Nephron (organoid): ENCODE measurements around the gene ITGA11.

Source experiments
- H3K27ac Mint-ChIP-seq, 3 experiments: 2 replicates each; pipeline ENCODE4 v1.8.0; 2020; ENCODE audit warnings: mixed read lengths in 3 of 3, mild to moderate bottlenecking in 2 of 3, moderate library complexity in 1 of 3
- H3K27me3 Mint-ChIP-seq: 2 replicates; pipeline ENCODE4 v1.8.0; 2021; ENCODE audit warnings: low read depth, mild to moderate bottlenecking, moderate library complexity, mixed read lengths
- H3K36me3 Mint-ChIP-seq: 2 replicates; pipeline ENCODE4 v1.8.0; 2020; ENCODE audit warnings: low read depth, mixed read lengths
- H3K4me1 Mint-ChIP-seq: 2 replicates; pipeline ENCODE4 v1.8.0; 2020; ENCODE audit warnings: mixed read lengths
- H3K4me3 Mint-ChIP-seq, 3 experiments: 2 replicates each; pipeline ENCODE4 v1.8.0; 2020; ENCODE audit warnings: mild to moderate bottlenecking in 3 of 3, mixed read lengths in 3 of 3, moderate library complexity in 2 of 3
- H3K9me3 Mint-ChIP-seq: 2 replicates; pipeline ENCODE4 v1.8.0; 2020; ENCODE audit warnings: mixed read lengths
- CTCF ChIP-seq, 3 experiments: fragments of 200-600 bp; sonication (generic); IDR thresholded peaks; one replicate each; pipeline ENCODE4 v1.5.0; 2021; ENCODE audit warnings: antibody characterized with exemption in 3 of 3; ENCODE audit not compliant: unreplicated experiment in 3 of 3

Gene ITGA11

GRCh38 chr15:68315035-68315434 lies 116.9 kb downstream of the ITGA11 start:
- H3K27me3 Mint-ChIP-seq = peaks cover 9% of the 10 kb centered on the region
- H3K4me1 Mint-ChIP-seq = peaks cover 56% of the 10 kb centered on the region
- H3K27ac Mint-ChIP-seq = peak overlapping the region; percentile 19 to 43 (median 29)
- H3K4me3 Mint-ChIP-seq = no peak overlapping the region
- no peaks in the 10 kb centered on the region for H3K36me3 Mint-ChIP-seq
- H3K9me3 Mint-ChIP-seq = no peaks in the 10 kb centered on the region
- no peak for TF ChIP-seq CTCF (IDR thresholded peaks at IDR 0.05; ENCODE audit: unreplicated experiment in 3 of 3)

- no peak overlapping the region for H3K4me3 Mint-ChIP-seq
- H3K36me3 Mint-ChIP-seq = no peaks in the 10 kb centered on the region
- peak overlapping the region in 2 of 3 experiments; percentile 29 to 43 for H3K27ac Mint-ChIP-seq
- no peaks in the 10 kb centered on the region for H3K9me3 Mint-ChIP-seq
- TF ChIP-seq CTCF (IDR thresholded peaks at IDR 0.05; ENCODE audit: unreplicated experiment in 3 of 3) = no peak
- peaks cover 9% of the 10 kb centered on the region for H3K27me3 Mint-ChIP-seq
- peaks cover 57% of the 10 kb centered on the region for H3K4me1 Mint-ChIP-seq
Measured at GRCh38 chr15:68314563-68314962, 117.4 kb downstream of the ITGA11 start.

- Mint-ChIP-seq H3K4me1 (peaks cover 57% of the 10 kb centered on the region), H3K27me3 (peaks cover 9% of the 10 kb centered on the region), H3K4me3 (no peak overlapping the region), H3K9me3 (no peaks in the 10 kb centered on the region), H3K36me3 (no peaks in the 10 kb centered on the region), H3K27ac (peak overlapping the region in 2 of 3 experiments; percentile 29 to 43)
- no peak for TF ChIP-seq CTCF (IDR thresholded peaks at IDR 0.05; ENCODE audit: unreplicated experiment in 3 of 3)
Measured at GRCh38 chr15:68313501-68314410, 118.2 kb downstream of the ITGA11 start.

- Mint-ChIP-seq H3K27ac (peak overlapping the region in 1 of 3 experiments; percentile 12), H3K9me3 (no peaks in the 10 kb centered on the region), H3K4me3 (no peak overlapping the region), H3K36me3 (no peaks in the 10 kb centered on the region), H3K27me3 (peaks cover 4% of the 10 kb centered on the region), H3K4me1 (peaks cover 61% of the 10 kb centered on the region)
- TF ChIP-seq CTCF (IDR thresholded peaks at IDR 0.05; ENCODE audit: unreplicated experiment in 3 of 3) = no peak
Measured at GRCh38 chr15:68312701-68313204, 119.2 kb downstream of the ITGA11 start.

- Mint-ChIP-seq H3K36me3 (no peaks in the 10 kb centered on the region), H3K4me3 (no peak overlapping the region)
- TF ChIP-seq CTCF (IDR thresholded peaks at IDR 0.05; ENCODE audit: unreplicated experiment in 3 of 3) = no peak
Measured at GRCh38 chr15:68311859-68312557, 120.0 kb downstream of the ITGA11 start.

More at GRCh38 chr15:68311859-68312557, 120.0 kb downstream of the ITGA11 start:
- Mint-ChIP-seq H3K27me3 (peaks cover 4% of the 10 kb centered on the region), H3K27ac (no peak overlapping the region), H3K4me1 (peaks cover 64% of the 10 kb centered on the region), H3K9me3 (no peaks in the 10 kb centered on the region)
